Measurements from ENCODE around the gene SCAF4.

The SCAF4 gene

DNA sequence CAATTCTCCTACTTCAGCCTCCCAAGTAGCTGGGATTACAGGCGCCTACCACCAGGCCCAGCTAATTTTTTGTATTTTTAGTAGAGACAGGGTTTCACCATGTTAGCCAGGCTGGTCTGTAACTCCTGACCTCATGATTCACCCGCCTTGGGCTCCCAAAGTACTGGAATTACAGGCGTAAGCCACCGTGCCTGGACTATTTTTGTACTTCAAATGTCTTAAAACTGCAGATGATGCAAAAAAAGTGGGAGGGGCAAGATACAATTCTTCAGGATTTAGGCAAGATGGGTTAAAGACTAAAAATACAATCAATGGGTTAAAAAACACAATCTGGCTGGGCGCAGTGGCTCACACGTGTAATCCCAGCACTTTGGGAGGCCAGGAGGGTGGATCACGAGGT, 4.7 kb downstream of the SCAF4 start:
- TF ChIP-seq, protein P1, sequence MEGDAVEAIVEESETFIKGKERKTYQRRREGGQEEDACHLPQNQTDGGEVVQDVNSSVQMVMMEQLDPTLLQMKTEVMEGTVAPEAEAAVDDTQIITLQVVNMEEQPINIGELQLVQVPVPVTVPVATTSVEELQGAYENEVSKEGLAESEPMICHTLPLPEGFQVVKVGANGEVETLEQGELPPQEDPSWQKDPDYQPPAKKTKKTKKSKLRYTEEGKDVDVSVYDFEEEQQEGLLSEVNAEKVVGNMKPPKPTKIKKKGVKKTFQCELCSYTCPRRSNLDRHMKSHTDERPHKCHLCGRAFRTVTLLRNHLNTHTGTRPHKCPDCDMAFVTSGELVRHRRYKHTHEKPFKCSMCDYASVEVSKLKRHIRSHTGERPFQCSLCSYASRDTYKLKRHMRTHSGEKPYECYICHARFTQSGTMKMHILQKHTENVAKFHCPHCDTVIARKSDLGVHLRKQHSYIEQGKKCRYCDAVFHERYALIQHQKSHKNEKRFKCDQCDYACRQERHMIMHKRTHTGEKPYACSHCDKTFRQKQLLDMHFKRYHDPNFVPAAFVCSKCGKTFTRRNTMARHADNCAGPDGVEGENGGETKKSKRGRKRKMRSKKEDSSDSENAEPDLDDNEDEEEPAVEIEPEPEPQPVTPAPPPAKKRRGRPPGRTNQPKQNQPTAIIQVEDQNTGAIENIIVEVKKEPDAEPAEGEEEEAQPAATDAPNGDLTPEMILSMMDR (IDR thresholded peaks at IDR 0.05; ENCODE audit: control insufficient read depth, insufficient read depth, low read depth, low read length, missing control alignments) = no peak
- DNase-seq (ENCODE audit: low read depth) = no peak
- H3K4me3 ChIP-seq (ENCODE audit: control insufficient read depth, low read depth, low read length) = no peak overlapping the region

DNA sequence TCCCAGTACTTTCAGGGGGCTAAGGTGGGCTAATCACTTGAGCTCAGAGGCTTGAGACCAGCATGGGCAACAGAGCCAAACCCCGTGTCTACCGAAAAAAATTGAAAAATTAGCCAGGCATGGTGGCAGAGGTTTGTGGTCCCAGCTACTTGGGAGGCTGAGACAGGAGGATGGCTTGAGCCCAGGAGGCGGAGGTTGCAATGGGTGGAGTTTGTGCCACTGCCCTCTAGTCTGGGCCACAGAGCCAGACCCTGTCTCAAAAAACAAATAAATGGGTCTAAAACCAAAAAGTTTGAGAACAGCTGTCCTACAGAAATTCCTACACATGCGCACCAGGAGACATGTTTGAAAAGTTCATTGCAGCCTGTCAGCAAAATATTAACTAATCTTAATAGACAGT, 5.5 kb downstream of the SCAF4 start:
- TF ChIP-seq, protein P1 (IDR thresholded peaks at IDR 0.05; ENCODE audit: control insufficient read depth, insufficient read depth, low read depth, low read length, missing control alignments) = no peak
- no peak for DNase-seq (ENCODE audit: low read depth)
- H3K4me3 ChIP-seq (ENCODE audit: control insufficient read depth, low read depth, low read length) = no peak overlapping the region

DNA sequence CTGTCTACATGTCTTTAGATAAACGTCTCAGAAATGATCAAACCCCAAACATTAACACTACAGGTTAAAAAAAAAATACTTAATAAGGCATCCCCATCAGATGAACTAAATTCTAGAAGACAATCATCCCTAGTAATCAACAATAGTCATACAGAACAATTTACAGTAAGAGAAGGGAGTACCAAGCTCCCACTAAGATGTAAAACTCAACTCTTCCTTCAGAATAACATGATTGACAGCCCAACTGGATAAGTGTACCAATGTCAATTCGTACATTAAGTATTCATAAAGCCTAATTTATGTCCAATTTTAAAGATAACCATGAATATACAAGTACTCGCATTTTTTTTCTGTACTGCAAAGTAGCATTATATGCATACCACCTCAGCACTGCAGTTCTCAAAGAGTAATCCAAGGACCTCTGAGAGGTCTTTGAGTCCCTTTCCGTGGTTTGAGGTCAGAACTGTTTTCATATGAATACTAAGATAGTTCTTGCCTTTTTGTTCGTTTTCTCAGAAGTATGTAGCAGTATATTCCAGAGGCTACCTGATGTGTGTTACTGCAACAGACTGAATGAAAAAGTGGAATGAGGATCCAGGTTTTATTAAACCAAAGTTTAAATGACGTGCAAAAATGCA, 6.6 kb downstream of the SCAF4 start:
- no peak for DNase-seq (ENCODE audit: low read depth)
- TF ChIP-seq, protein P1 (IDR thresholded peaks at IDR 0.05; ENCODE audit: control insufficient read depth, insufficient read depth, low read depth, low read length, missing control alignments) = no peak
- H3K4me3 ChIP-seq (ENCODE audit: control insufficient read depth, low read depth, low read length) = no peak overlapping the region

DNA sequence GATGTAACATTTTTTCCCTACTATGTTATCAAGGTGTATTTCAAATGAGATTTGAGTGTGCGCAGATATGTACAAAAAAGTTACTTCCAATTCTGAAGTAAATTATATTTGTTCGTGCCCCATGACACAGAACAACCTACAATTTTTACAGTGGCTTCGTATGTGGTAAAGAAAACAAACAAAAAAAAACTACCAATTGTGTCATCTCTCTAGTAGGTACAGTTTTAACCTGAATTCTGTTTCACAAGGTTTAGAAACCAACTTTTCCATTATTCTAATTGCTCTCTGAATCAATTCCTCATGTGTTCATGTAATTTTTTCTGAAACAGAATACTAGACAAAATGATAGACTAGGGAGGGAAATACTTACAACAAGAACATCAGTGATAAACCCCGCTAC, 7.4 kb downstream of the SCAF4 start:
- no peak overlapping the region for H3K4me3 ChIP-seq (ENCODE audit: control insufficient read depth, low read depth, low read length)
- TF ChIP-seq, protein P1 (IDR thresholded peaks at IDR 0.05; ENCODE audit: control insufficient read depth, insufficient read depth, low read depth, low read length, missing control alignments) = no peak
- DNase-seq (ENCODE audit: low read depth) = no peak

DNA sequence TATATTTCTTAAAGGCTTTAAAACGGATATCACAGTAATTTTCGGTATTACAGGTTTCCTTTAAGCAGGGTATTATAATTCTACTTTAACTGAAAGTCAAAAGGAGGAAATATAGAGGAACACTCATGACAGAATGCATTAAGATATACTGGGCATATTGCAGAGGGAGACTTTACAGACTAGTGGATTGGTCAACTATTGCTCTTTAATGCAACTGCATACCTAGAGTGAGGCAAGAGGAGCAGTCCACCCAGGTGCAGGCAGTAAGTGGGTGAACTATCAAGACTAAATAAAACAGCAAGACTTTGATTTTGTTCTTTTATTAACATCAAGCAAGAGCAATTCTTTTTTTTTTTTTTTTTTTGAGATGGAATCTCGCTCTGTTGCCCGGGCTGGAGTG, 10.5 kb downstream of the SCAF4 start:
- TF ChIP-seq, protein P1 (IDR thresholded peaks at IDR 0.05; ENCODE audit: control insufficient read depth, insufficient read depth, low read depth, low read length, missing control alignments) = no peak
- no peak overlapping the region for H3K4me3 ChIP-seq (ENCODE audit: control insufficient read depth, low read depth, low read length)

DNA sequence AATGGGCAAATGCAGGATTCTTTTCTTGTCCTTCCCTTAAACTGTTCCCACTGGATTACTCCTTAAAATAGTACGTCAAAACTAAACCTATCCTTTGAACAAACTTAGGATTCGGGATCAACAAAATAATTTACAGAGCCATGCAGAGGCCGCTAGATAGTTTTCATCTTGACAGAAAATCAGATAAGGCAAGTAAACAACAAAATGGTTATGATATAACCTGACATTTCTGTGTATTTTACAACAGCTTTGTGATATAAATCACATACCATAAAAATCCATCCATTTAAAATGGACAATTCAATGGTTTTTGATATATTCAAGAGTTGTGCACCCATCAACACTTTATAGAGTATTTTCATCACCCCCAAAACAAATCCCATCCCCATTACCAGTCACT, 11.2 kb downstream of the SCAF4 start:
- no peak for DNase-seq (ENCODE audit: low read depth)
- no peak overlapping the region for H3K4me3 ChIP-seq (ENCODE audit: control insufficient read depth, low read depth, low read length)
- TF ChIP-seq, protein P1 (IDR thresholded peaks at IDR 0.05; ENCODE audit: control insufficient read depth, insufficient read depth, low read depth, low read length, missing control alignments) = no peak

More for the DNA sequence above, 10.5 kb downstream of the SCAF4 start:
- no peak for DNase-seq (ENCODE audit: low read depth)

All from AG09309 (cell line).